Retinal pigment epithelial cell (primary cell): ENCODE data around the gene IL1RN.
A peak's percentile ranks its signal among the peaks of the same experiment; 100 is the strongest.

Experiments
- DNase-seq: peaks from one replicate; pipeline ENCODE4 v3.0.0-alpha.2; 2010; ENCODE audit warnings: low read depth
- H3K4me3 ChIP-seq: 2 replicates; pipeline ENCODE4 v1.5.1; 2011; ENCODE audit warnings: mild to moderate bottlenecking, low read length, control low read depth, moderate library complexity
- CTCF ChIP-seq: conservative IDR thresholded peaks from 2 replicates; pipeline ENCODE4 v1.5.1; 2011; ENCODE audit warnings: low read depth, low read length, control low read depth, inconsistent platforms

Gene IL1RN

GRCh38 chr2:113157897-113158753, 30.7 kb downstream of the IL1RN start:
- TF ChIP-seq CTCF = no peak
- DNase-seq = no peak
- H3K4me3 ChIP-seq = peak overlapping the region; percentile 52

- no peak for DNase-seq
- TF ChIP-seq CTCF = no peak
- no peak overlapping the region for H3K4me3 ChIP-seq
Observed at GRCh38 chr2:113158884-113159553, 31.6 kb downstream of the IL1RN start.

GRCh38 chr2:113160248-113160647, 32.9 kb downstream of the IL1RN start:
- no peak for DNase-seq
- TF ChIP-seq CTCF = no peak
- H3K4me3 ChIP-seq = no peak overlapping the region

GRCh38 chr2:113160962-113161361, 33.6 kb downstream of the IL1RN start:
- DNase-seq = no peak
- H3K4me3 ChIP-seq = no peak overlapping the region
- TF ChIP-seq CTCF = no peak

GRCh38 chr2:113162173-113162572, 34.8 kb downstream of the IL1RN start:
- H3K4me3 ChIP-seq = no peak overlapping the region
- DNase-seq = no peak
- no peak for TF ChIP-seq CTCF

- DNase-seq = no peak
- TF ChIP-seq CTCF = no peak
- no peak overlapping the region for H3K4me3 ChIP-seq
Observed at GRCh38 chr2:113162869-113163268, 35.5 kb downstream of the IL1RN start.
